Activated CD8-positive, alpha-beta memory T cell treated with anti-CD3 and anti-CD28 coated beads for 48 hours (primary cell): ENCODE data around the gene EPHA6.
"Not testable (repeated sequence)": the region's sequence is repeated elsewhere in the genome, so short reads cannot be mapped to it uniquely, and the experiment has no call there.

Source experiments
- DNase-seq, 3 experiments: peaks; one replicate each; pipeline ENCODE4 v3.0.0-alpha.2; 2020; ENCODE audit warnings: low read depth in 2 of 3, low spot score in 2 of 3

The EPHA6 gene

DNA sequence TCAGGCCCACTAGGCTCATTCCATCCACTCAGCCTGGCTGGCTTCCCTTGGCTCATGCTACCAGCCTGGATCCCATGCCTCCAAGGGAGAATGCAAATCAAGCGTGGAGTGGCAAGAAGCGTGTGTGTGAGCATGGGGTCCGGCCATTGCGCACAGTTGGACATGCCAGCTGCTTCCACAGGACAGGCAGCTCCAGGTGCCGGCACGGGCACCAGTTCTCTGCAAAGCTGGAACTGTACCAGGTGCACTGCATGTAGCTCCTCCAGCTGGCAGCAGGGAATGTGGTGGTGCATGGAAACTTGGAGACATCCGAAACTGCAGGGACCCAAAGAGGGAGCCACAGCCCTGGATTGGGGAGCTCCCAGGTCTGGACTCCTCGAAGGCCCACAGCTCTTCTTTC, 449.8 kb downstream of the EPHA6 start:
- DNase-seq: no peak

- no peak for DNase-seq
These were observed 451.0 kb downstream of the EPHA6 start for GRCh38 chr3:97265237-97266005.

- no peak for DNase-seq
These were observed 454.8 kb downstream of the EPHA6 start for GRCh38 chr3:97269202-97269601.

DNA sequence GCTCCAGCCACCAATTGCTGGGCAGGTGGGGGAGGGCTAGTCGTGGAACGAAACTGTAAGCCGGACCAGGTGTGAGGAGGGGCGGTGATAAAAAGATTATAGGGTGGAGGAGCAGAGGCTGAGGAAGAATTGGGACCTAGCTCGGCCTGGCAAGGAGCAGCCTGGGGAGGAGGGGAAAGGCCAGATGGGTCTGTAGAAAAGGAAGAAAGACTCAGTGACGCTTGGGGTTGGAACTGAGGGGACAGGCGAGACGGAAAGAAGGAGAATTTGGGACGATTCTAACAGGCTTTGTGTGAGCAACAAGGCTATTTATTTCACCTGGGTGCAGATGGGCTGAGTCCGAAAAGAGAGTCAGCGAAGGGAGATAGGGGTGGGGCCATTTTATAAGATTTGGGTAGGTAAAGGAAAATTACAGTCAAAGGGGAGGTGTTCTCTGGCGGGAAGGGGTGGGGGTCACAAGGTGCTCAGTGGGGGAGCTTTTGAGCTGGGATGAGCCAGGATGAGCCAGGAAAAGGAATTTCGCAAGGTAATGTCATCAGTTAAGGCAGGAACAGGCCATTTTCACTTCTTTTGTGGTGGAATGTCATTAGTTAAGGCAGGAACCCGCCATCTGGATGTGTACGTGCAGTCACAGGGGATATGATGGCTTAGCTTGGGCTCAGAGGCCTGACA, 462.6 kb downstream of the EPHA6 start:
- not testable (repeated sequence) for DNase-seq

DNA sequence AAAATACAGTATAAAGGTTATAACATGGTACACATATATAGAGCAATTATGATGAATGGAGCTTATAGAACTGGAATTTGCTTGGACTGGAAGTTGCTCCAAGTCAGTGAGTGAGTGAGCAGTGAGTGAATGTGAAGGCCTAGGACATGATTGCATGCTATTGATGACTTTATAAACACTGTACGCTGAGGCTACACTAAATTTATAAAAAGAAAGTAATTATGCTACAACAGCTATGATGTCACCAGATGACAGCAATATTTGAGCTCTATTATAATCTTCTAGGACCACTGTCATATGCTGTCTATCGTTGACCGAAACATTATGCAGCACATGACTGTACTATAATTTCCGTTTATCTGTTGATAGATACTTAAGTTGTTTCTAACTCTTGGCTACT, 463.3 kb downstream of the EPHA6 start:
- no peak for DNase-seq

DNA sequence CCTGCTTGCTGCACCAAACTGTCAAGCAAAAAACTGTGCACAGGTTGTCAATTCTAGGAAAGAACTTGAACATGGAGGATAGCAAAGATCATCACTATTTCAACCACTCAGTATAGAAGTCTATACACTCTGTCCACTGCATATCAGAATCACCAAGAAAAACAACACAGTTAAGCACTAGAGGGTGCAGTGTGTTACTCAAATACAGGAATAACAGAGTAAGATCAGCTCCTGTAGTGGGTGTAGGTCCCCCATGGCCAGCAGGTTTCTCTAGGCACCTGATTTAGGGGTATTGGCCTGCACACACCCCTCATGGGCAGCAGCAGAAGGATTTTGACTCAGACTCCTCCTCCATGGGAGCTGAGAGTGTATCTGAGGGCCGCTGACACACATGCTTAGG, 464.1 kb downstream of the EPHA6 start:
- DNase-seq: no peak

DNA sequence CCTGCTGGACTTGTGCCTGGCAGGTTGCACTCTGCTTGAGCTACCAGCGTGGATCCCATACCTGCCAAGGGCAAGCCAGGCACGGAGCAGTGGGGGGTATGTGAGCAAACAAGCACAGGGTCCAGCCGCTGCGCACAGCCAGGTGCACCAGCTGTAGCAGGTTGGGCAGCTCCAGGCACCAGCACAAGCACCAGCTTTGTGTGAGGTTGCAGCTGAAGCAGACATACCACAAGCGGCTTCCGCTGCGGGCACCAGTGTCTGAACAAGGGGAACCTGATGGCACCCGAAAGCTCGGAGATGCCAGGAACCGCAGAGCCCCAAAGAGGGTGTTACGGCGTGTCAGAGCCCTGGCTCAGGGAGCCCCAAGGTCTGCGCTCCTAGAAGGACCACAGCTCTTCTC, 477.5 kb downstream of the EPHA6 start:
- no peak for DNase-seq

DNA sequence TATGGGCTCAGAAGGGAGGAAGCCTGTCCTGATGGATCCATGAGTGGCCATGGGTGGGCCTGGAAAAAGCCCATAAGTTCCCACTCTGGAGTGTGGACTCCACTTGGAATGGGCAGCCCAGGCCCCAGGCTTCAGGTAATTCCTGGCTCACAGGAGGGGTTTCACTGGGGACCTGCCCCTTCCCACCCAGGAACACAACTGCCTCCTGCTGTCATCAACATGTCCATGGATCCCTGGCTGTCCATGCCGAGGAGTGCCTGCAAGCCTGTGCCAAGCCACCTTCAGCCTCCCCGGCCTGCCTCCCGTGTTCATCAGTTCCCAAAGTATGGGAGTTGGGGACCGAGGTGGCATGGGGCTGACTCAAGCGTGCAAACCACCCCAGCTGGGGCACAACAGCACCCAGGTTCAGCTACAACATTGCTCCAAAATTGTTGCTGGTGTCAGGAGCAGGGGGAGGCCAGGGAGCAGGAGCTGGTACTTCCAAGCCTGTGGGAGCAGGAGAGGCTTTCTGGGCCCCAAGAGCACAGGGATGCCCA, 479.3 kb downstream of the EPHA6 start:
- no peak for DNase-seq

DNA sequence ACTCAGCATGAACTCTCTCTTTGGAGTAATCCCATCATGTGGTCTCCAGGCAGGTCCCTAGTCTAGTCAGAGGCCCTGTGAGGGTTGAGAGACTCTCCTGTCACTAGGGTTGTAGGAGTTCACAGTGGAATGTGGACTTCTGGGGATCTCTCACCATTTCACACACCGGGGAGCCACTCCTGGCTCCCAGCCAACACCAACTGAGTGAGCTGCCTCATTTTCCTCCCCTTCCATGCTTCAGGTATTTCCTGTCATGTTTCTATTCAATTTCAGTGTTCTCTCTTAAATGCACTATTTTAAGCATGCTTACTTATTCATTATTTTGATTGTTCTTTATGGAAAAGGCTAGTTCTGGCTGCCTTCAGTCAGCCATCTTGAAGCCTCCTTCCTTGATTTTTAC, 482.6 kb downstream of the EPHA6 start:
- no peak for DNase-seq

- DNase-seq: no peak
These were observed 486.7 kb downstream of the EPHA6 start for GRCh38 chr3:97301114-97301513.

- no peak for DNase-seq
These were observed 491.8 kb downstream of the EPHA6 start for GRCh38 chr3:97306226-97306625.

DNA sequence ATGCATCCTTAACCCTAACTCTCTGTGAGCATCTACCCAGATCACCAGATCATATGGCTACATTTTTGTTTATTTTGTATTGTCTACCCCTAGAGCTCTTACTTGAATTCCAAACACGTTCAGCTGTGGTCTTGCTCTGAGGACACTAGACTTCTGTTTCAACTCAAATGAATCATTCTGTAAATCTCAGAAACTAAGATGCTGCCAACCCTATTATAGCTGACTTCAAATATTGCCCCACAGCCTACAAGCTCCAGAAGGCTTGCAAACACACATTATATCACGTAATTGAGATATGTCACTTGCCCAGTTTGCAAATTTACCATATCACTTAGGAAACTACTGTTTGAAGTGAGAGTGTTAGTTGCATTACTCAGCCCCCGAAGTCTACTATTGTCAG, 524.0 kb downstream of the EPHA6 start:
- DNase-seq: no peak

- no peak for DNase-seq
These were observed 526.5 kb downstream of the EPHA6 start for GRCh38 chr3:97340940-97341339.

GRCh38 chr3:97347780-97348179, 533.4 kb downstream of the EPHA6 start:
- DNase-seq: no peak

DNA sequence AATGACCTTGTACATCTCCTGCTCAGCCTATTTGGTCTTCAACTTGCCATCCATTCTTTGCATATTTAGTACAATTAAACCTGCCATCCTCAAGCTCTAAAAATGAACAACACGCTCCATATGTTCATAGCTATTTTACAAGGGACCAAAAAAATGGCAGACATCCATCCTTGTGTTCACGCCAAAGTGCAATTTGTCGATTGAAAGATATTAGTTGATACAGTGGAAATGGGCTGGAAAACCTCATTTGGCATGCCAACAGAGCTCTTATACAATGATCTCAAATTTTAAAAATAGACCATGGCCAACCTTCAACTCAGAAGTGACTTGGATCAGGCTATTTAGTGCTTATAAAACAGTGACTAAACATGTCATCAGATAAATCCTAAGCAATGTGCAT, 536.6 kb downstream of the EPHA6 start:
- DNase-seq: no peak

DNA sequence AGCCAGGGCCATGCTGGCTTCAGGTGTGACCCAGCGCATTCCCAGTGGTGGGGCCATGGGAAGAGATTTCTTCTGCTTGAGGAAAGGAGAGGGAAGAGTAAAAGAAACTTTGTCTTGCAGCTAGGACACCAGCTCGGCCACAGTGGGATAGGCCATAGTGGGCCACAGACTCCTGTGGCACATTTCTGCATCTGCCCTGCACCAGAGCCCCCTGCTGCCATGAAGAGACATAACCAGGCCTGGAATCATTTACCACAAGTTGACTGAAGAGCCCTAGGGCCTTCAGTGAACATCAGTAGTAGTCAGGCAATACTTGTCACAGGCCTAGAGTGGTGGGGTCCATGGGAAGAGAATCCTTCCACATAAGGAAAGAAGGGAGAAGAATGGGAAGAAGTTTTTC, 538.8 kb downstream of the EPHA6 start:
- no peak for DNase-seq

DNA sequence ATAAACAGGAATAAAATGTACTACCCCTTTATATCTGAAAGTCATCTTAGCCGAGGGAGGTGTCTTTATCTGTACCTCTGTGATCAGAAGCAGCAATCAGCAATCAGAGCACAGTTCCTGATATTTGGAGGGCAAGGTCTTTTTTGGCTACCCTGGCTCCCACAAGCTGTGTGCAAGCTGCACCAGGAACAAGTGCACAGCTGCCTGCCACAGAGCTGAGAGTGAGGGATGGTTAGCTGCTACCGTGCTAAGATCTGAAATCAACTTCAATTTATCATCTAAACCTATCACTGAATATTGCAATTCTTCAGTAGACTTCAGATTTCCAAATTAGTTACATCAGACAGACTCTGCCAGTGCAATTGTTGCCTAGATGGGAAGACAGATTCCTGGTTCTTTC, 545.6 kb downstream of the EPHA6 start:
- DNase-seq: no peak

DNA sequence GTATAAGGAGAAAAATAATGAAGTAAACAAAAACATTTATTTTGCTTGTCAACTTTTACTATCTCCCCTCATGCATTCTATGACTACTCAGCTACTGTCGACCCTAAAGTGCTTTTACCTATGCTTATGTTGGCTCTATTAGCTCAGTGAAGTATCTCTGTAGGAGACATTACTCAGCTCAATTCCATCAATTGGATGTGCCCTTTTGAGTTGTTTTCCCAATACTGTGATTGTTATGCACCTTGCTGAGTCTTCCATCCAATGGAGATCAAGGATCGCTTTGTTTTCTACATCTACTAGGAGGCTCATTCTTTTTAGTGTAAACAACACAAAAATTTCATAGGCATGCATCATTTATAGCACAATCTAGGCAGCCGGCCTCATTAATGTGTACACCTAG, 546.4 kb downstream of the EPHA6 start:
- DNase-seq: no peak

GRCh38 chr3:97384583-97384982, 570.2 kb downstream of the EPHA6 start:
- DNase-seq: no peak

- DNase-seq: no peak
These were observed 574.4 kb downstream of the EPHA6 start for GRCh38 chr3:97388774-97389173.

DNA sequence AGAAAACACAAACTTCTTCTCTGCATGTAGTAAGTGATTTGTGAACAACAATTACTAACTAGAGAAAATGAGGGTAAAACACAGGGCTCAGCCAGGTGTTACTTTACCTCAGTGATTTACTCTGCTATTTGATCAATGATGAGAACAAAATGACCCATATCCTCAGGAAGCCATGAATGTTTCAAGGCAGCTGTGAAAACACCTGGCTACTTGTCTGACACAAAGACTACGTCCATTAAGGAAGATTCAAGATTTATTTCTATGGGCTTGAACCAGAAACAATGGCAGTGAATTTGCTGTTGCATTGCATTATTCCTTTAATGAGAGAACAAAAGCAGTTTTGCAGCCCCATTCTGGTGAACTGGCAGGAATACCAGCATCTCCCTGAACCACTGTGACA, 575.5 kb downstream of the EPHA6 start:
- DNase-seq: no peak

DNA sequence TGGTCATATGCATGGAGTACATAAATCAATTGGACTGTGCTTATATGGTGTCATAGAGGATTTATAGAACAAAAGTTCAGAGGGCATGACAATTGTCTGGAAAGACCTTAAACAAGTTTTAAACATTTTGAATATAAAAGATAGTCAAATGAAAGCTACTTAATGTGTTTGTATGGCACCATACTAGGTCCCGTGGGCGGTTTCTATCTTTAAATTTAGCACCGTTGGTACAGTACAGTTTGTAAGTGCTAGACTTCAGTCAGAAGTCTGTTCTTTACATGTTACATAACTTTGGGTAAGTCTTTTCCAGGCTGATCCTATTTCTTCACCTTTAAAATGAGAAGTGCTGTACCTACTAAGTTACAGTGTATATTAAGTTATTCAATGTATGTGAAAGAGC, 576.8 kb downstream of the EPHA6 start:
- DNase-seq: no peak

DNA sequence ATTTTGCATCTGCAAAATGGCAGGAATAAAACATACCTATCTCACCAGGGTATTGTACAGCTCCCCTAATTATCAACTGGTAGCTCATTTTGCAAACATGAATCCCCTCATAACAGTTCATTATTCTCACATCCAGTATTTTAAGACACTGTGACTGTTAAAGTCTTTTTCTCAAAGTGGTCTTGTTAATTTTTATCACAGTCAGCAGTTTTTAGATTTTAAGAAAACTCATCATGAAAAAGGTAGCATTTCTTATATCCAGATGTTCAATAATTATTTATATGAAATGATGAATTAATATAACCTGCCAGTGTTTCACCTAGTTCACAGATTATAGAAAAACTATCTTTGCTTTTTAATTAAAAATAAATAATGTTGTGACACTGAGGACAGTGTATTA, 595.2 kb downstream of the EPHA6 start:
- no peak for DNase-seq
